NCI-H2107 (cell line): ENCODE measurements around the gene SBF2.
"Not testable (repeated sequence)": the region's sequence is repeated elsewhere in the genome, so short reads cannot be mapped to it uniquely, and the experiment has no call there.

Experiments used
- DNase-seq: peaks from one replicate; lab custom pipeline; 2025; lab: John Stamatoyannopoulos, UW

Gene SBF2

GRCh38 chr11:10192036-10192435 is 102.0 kb downstream of the SBF2 start:
- no peak for DNase-seq

- DNase-seq: no peak
These were observed 112.2 kb downstream of the SBF2 start for GRCh38 chr11:10181811-10182210.

GRCh38 chr11:10164621-10165020 is 129.4 kb downstream of the SBF2 start:
- DNase-seq: no peak

GRCh38 chr11:10162222-10162621 is 131.8 kb downstream of the SBF2 start:
- no peak for DNase-seq

GRCh38 chr11:10160350-10160749 is 133.7 kb downstream of the SBF2 start:
- DNase-seq: no peak

- DNase-seq: no peak
These were observed 135.6 kb downstream of the SBF2 start for GRCh38 chr11:10158461-10158860.

- no peak for DNase-seq
These were observed 138.1 kb downstream of the SBF2 start for GRCh38 chr11:10155793-10156490.

GRCh38 chr11:10150800-10151199 is 143.2 kb downstream of the SBF2 start:
- no peak for DNase-seq

- no peak for DNase-seq
These were observed 144.5 kb downstream of the SBF2 start for GRCh38 chr11:10149553-10149952.

- no peak for DNase-seq
These were observed 146.8 kb downstream of the SBF2 start for GRCh38 chr11:10147195-10147594.

- no peak for DNase-seq
These were observed 149.1 kb downstream of the SBF2 start for GRCh38 chr11:10144954-10145353.

GRCh38 chr11:10139656-10140055 is 154.4 kb downstream of the SBF2 start:
- DNase-seq: no peak

- DNase-seq: no peak
These were observed 154.9 kb downstream of the SBF2 start for GRCh38 chr11:10139143-10139542.

- no peak for DNase-seq
These were observed 159.0 kb downstream of the SBF2 start for GRCh38 chr11:10134975-10135481.

- DNase-seq: not testable (repeated sequence)
These were observed 159.8 kb downstream of the SBF2 start for GRCh38 chr11:10134226-10134625.

GRCh38 chr11:10133251-10133650 is 160.8 kb downstream of the SBF2 start:
- not testable (repeated sequence) for DNase-seq

- DNase-seq: no peak
These were observed 163.1 kb downstream of the SBF2 start for GRCh38 chr11:10130875-10131274.

GRCh38 chr11:10129184-10129583 is 164.8 kb downstream of the SBF2 start:
- not testable (repeated sequence) for DNase-seq

GRCh38 chr11:10125522-10126133 is 168.4 kb downstream of the SBF2 start:
- DNase-seq: no peak

GRCh38 chr11:10122326-10123197 is 171.5 kb downstream of the SBF2 start:
- DNase-seq: no peak

- no peak for DNase-seq
These were observed 175.2 kb downstream of the SBF2 start for GRCh38 chr11:10118865-10119264.

- DNase-seq: no peak
These were observed 176.2 kb downstream of the SBF2 start for GRCh38 chr11:10117709-10118351.
